Transverse colon (tissue), 4 donors: ENCODE results near the gene CLN6. TPM values are rescaled to one million over a fixed set of nuclear protein-coding genes. Genes with fewer than 3 reads are reported as not detected.

Experiments used
- DNase-seq: peaks from one replicate; pipeline ENCODE4 v3.0.0-alpha.2; 2019
- H3K27ac ChIP-seq, 4 donors: fragments of 200-600 bp; sonication (generic); 2 replicates each; pipeline ENCODE4 v1.5.1; 2016 to 2018; ENCODE audit warnings: inconsistent platforms in 4 of 4
- H3K27me3 ChIP-seq: fragments of 200-600 bp; sonication (generic); 2 replicates; pipeline ENCODE4 v1.5.1; 2017; ENCODE audit warnings: inconsistent platforms
- H3K36me3 ChIP-seq, 4 donors: fragments of 200-600 bp; sonication (generic); 2 replicates each; pipeline ENCODE4 v1.5.1; 2017 to 2019; ENCODE audit warnings: inconsistent platforms in 4 of 4
- H3K4me1 ChIP-seq, 4 donors: fragments of 200-600 bp; sonication (generic); 2 replicates each; pipeline ENCODE4 v1.5.1; 2017 to 2020; ENCODE audit warnings: inconsistent platforms in 4 of 4
- H3K4me3 ChIP-seq, 4 donors: fragments of 200-600 bp; sonication (generic); 1 replicate in 1 of 4; 2 replicates in 3 of 4; pipeline versions ENCODE4 v1.5.1 to v1.6.1; 2017 to 2019; ENCODE audit warnings: inconsistent platforms in 4 of 4
- H3K9me3 ChIP-seq, 2 donors: fragments of 200-600 bp; sonication (generic); 2 replicates each; pipeline ENCODE4 v1.5.1; 2017 to 2019; ENCODE audit warnings: inconsistent platforms in 2 of 2
- EP300 ChIP-seq: sonication (generic); formaldehyde crosslinking; IDR thresholded peaks from one replicate; pipeline ENCODE4 v1.6.1; 2017; ENCODE audit warnings: antibody characterized with exemption, low read depth
- POLR2A ChIP-seq: fragments of 450-650 bp; IDR thresholded peaks from one replicate; pipeline ENCODE4 v1.6.1; 2016; ENCODE audit warnings: antibody characterized with exemption, mild to moderate bottlenecking, moderate library complexity
- POLR2AphosphoS5 ChIP-seq, 3 donors: sonication (generic); formaldehyde crosslinking; IDR thresholded peaks; one replicate each; pipeline ENCODE4 v1.6.1; 2016; ENCODE audit warnings: antibody characterized with exemption in 3 of 3
- WGBS, 2 donors: methylation state at CpG; one replicate each; pipeline ENCODE4 v1.1.5; 2018; ENCODE audit warnings: low coverage in 1 of 2; 5-methylcytosine and 5-hydroxymethylcytosine counted together
- in situ Hi-C, 4 donors: fragments of 200-750 bp; cut with MboI; loops; one replicate each; pipeline versions ENCODE4 v1.15.0 to v1.15.1; 2017; ENCODE audit warnings: low sequenced_read_pairs in 3 of 4, low pct_ligation_motif_present in 1 of 4, low pct_unique_long_range_greater_than_20kb in 1 of 4
- intact Hi-C: fragments of 100-400 bp; cut with DNase I; formaldehyde crosslinking; loops from one replicate; pipeline ENCODE4 v1.15.1; 2023; ENCODE audit warnings: low total_unique reads
- total RNA-seq, 4 donors: library from RNA; depleted of rRNA; stranded (reverse); fragments of >200 nt; gene quantifications; one replicate each; pipeline ENCODE4 v1.1.0, GENCODE V29; 2016
- TF ChIP-seq, protein P1 (sequence below), 5 experiments: fragments of 200-600 bp in 3 of 5; fragments of 450-650 bp in 2 of 5; sonication (generic) in 3 of 5; IDR thresholded peaks; 1 replicate in 2 of 5; 2 replicates in 3 of 5; pipeline ENCODE4 v1.5.1; 2016 to 2017; ENCODE audit warnings: antibody characterized with exemption in 5 of 5, inconsistent platforms in 3 of 5, mild to moderate bottlenecking in 2 of 5, moderate library complexity in 1 of 5

The CLN6 gene
- total RNA-seq, result 10 to 100 TPM; 13.8 to 28.1 (median 18.2) TPM

DNA sequence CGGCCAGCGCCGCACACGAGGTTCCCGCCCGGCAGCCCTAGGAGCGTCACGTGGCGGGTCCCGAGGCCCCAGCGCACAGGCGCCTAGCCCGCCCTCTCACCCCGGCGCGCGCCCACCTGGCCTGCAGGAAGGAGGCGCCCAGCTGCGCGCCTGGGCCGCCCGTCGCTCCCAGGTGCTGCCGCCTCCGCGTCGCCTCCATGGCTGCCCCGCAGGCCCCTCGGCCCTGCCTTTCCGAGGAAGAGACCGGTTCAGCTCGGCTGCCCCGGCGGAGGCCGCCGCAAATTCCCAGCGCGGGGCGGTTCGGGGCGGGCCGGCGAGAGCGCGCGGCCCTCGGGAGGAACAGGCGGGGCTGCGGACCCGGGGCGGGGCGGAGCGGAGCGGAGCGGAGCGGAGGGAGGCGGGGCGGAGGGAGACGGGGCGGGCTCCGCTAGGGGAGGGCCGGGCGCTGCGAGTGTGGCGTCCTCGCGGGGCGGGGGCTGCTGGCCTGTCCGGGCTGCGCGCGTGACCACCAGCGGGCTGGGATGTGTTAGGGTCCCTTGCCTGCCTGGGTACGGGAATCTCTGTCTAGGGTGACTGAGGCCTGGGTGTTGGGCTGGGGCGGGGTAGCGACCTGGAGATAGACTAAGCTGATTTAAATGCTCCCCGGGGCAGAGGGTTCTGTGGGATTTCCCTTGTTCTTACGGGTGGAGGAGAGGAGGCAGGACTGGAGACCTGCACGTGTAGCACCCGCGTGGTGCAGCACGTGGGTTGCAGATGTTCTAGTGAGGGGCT lies at the start of gene CLN6:
TSS of gene CLN6 (minus strand) at position 343 of the 771 bp plus-strand sequence. CDS start at position 199, 144 bp downstream.
- TF ChIP-seq POLR2A (peak; percentile 41), POLR2AphosphoS5 (IDR thresholded peaks at IDR 0.05) (peak in 2 of 3 donors; percentile 38 to 56), EP300 (no peak)
- TF ChIP-seq, protein P1, sequence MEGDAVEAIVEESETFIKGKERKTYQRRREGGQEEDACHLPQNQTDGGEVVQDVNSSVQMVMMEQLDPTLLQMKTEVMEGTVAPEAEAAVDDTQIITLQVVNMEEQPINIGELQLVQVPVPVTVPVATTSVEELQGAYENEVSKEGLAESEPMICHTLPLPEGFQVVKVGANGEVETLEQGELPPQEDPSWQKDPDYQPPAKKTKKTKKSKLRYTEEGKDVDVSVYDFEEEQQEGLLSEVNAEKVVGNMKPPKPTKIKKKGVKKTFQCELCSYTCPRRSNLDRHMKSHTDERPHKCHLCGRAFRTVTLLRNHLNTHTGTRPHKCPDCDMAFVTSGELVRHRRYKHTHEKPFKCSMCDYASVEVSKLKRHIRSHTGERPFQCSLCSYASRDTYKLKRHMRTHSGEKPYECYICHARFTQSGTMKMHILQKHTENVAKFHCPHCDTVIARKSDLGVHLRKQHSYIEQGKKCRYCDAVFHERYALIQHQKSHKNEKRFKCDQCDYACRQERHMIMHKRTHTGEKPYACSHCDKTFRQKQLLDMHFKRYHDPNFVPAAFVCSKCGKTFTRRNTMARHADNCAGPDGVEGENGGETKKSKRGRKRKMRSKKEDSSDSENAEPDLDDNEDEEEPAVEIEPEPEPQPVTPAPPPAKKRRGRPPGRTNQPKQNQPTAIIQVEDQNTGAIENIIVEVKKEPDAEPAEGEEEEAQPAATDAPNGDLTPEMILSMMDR (IDR thresholded peaks at IDR 0.05), result no peak
- H3K4me3 ChIP-seq, result peak within 1 kb of the TSS; percentile 88 to 98 (median 91)
- H3K4me1 ChIP-seq, result peaks cover 7 to 43% (median 20%) of the 10 kb centered on the region in 4 donors
- no peaks in the 10 kb centered on the region for H3K27me3 ChIP-seq
- peak within 1 kb of the TSS; percentile 91 to 93 (median 92) for H3K27ac ChIP-seq
- 0% methylated on average over 6 of the region's 82 CpGs; no CpG with 5 or more reads in 1 of the 2 donors for WGBS, 2 donors
- intact Hi-C loops (no loop called here), in situ Hi-C loops (loop anchor here in 1 of 4 donors (25.0 kb wide), 1 partner anchor 158 kb away; no protein-coding TSS in a partner anchor)
- no peaks in the 10 kb centered on the region for H3K36me3 ChIP-seq
- H3K9me3 ChIP-seq, result no peaks in the 10 kb centered on the region
- peak; percentile 87 for DNase-seq

DNA sequence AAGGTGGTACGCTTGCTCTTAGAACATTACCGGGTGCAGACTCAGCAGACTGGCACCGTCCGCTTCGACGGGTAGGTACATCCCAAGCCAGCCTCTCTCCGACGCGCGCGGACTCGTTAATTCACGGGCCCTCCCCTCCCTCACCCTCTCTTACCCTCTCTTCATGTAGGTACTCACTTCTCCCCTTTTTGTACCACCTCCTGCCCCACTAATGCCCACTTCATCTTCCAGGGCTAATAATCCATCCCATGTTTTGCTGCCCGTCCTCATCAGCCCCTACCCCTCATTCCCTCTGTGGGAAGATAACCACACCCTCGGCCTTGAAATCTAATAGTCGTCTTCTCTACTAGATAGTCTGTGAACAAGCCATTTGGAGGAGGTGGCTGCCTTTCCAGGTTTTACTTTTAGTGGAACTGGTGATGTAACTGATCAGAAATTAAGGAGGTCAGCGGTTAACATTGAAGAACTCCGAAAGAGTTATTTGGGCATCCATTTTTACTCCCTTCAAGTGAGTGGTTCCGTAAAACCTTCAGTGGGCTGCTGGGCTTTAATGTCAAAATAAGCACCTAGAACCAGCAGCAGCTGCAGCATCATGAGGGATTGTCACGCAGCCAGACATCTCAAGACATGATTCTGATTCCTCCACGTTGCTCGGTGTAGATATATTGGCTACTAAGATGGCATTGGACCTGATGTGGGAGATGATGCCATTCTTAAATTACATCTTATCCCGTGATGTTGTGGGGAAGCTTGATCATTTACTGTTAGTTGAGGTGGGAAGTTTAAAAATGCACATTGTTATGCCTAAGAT lies 49.3 kb upstream of the CLN6 start:
- intact Hi-C loops (no loop called here), in situ Hi-C loops (no loop called here)
- Histone ChIP-seq H3K9me3 (no peaks in the 10 kb centered on the region), H3K27ac (peak overlapping the region; percentile 97 to 99 (median 98)), H3K4me1 (peaks cover 17 to 52% (median 40%) of the 10 kb centered on the region in 4 donors), H3K36me3 (no peaks in the 10 kb centered on the region), H3K27me3 (no peaks in the 10 kb centered on the region), H3K4me3 (peak overlapping the region; percentile 53 to 89 (median 76))
- WGBS, 2 donors, result 1% methylated on average over 23 of the region's 23 CpGs; no CpG with 5 or more reads in 1 of the 2 donors
- TF ChIP-seq POLR2AphosphoS5 (IDR thresholded peaks at IDR 0.05), result no peak
- TF ChIP-seq EP300, result no peak
- TF ChIP-seq, protein P1 (IDR thresholded peaks at IDR 0.05), result no peak
- no peak for TF ChIP-seq POLR2A
- DNase-seq, result no peak

DNA sequence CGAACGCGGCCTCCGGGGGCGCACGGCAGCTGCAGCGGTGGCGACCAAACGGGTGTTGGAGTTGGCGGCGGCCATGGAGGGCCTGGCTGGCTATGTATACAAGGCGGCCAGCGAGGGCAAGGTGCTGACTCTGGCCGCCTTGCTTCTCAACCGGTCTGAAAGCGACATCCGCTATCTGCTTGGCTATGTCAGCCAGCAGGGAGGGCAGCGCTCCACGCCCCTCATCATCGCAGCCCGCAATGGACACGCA lies 48.7 kb upstream of the CLN6 start:
- peaks cover 17 to 52% (median 40%) of the 10 kb centered on the region in 4 donors for H3K4me1 ChIP-seq
- H3K4me3 ChIP-seq, result peak overlapping the region; percentile 53 to 89 (median 76)
- WGBS, 2 donors, result 0% methylated on average over 19 of the region's 22 CpGs; no CpG with 5 or more reads in 1 of the 2 donors
- in situ Hi-C loops, result no loop called here
- no peaks in the 10 kb centered on the region for H3K36me3 ChIP-seq
- no peaks in the 10 kb centered on the region for H3K27me3 ChIP-seq
- no peaks in the 10 kb centered on the region for H3K9me3 ChIP-seq
- no peak for DNase-seq
- intact Hi-C loops, result no loop called here
- TF ChIP-seq, protein P1 (IDR thresholded peaks at IDR 0.05), result peak in 4 of 5 experiments; percentile 2 to 42 (median 28)
- no peak for TF ChIP-seq EP300
- TF ChIP-seq POLR2A, result no peak
- no peak for TF ChIP-seq POLR2AphosphoS5 (IDR thresholded peaks at IDR 0.05)
- H3K27ac ChIP-seq, result peak overlapping the region; percentile 97 to 99 (median 98)
